DMS114 treated with DMSO at 0.1 percent for 48 hours (cell line): ENCODE results near the gene MLKL.

Experiments used
- DNase-seq: peaks from one replicate; lab custom pipeline; 2025; ENCODE audit not compliant: unreplicated experiment; lab: John Stamatoyannopoulos, UW

MLKL gene

DNA sequence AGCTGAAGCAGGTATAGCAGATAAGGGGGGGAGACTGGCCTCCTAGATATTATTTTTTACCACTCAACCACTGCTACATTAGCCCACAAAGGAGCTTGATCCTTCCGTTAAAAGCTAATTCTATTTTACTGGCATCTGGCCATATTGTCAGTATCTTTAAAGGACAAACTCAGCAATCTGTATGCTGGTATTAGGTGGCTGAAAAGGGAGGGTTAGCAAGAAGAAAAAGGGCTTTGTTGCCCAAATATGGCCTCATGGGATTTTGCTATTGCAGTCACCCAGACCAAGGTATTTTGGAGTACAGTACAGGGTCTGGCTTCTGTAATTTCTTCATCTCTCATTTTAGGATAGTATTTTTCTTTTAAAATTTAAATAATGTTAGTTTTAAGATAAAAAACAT, 48.4 kb downstream of the MLKL start:
- DNase-seq, result no peak

DNA sequence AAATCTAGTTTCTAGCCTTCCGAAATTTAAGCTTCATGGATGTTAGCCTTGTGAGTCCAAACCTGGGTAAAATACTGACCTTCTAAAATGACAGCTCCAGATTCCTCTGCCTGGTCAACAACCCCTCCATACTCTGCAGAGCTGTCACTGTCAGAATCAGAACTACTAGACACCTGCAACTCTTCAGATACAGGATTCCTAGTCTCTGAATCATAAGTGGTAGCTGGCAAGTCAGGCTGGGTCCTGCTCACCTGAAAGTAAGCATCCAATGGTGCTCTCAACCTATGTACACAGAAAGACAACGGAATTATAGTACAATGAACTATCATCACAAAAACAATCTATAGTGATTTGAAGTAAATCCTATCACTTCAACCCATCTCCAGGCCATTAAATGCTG, 48.8 kb downstream of the MLKL start:
- no peak for DNase-seq

DNA sequence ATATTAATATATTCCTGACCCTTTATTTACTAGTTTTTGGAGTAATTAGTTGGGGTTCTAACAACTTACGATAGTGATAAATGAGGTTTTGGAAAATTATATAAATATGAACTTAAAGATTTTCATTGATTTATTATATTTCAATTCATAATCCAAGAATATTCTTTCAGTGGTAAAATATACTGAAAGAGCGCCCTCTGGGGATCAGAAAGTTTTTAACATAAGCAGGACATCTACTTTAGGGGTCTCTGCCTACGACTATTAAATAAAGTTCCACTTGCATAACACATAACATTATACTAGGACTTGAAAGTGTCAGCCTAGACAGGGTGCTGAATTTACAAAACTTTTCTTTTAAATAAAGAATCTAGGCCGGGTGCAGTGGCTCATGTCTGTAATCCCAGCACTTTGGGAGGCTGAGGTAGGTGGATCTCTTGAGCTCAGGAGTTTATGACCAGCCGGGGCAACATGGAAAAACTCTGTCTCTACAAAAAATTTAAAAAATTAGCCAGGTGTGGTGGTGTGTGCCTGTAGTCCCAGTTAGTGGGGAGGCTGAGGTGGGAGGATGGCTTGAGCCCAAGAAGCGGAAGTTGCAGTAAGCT, 49.6 kb downstream of the MLKL start:
- peak; percentile 14 for DNase-seq

DNA sequence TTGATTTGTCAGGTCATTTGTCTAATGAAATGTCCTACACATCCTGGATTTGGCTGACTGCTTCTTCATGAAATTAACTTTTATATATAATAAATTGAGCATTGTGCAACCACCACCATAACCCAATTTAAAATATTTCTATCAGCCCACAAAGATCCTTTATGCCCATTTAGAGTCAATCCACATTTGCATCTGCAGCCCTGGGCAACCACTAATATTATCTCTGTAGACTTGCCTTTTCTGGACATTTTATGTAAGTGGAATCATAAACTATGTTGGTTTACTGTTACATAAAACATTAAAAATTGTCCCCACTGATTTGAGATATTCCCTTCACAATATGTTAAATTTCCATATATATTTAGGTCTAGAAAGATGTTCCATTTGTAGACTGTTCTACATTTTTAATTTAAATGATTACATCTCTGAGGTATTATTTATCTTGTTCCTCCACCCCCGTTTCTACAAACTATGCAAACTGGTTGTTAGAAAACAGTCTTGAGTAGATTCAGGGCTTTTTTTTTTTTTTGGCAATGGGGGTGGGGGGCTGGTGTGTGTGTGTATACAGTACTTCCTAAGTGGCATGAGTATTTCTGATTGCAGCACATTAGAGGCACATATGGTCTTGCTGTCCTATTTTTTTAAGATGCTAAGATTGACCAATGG, 50.7 kb downstream of the MLKL start:
- no peak for DNase-seq

DNA sequence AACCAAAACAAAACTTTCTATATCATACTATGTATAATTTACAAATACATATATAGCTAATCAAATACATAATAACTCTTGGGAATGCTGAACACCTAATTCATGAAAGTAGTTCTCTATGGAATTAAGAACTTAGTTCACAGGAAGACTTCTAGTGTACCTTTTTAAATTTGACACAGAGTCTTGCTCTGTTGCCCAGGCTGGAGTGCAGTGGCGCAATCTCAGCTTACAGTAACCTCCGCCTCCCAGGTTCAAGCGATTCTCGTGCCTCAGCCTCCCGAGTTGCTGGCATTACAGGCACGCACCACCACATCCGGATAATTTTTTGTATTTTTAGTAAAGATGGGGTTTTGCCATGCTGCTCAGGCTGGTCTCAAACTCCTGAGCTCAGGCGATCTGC, 58.7 kb downstream of the MLKL start:
- DNase-seq, result no peak

DNA sequence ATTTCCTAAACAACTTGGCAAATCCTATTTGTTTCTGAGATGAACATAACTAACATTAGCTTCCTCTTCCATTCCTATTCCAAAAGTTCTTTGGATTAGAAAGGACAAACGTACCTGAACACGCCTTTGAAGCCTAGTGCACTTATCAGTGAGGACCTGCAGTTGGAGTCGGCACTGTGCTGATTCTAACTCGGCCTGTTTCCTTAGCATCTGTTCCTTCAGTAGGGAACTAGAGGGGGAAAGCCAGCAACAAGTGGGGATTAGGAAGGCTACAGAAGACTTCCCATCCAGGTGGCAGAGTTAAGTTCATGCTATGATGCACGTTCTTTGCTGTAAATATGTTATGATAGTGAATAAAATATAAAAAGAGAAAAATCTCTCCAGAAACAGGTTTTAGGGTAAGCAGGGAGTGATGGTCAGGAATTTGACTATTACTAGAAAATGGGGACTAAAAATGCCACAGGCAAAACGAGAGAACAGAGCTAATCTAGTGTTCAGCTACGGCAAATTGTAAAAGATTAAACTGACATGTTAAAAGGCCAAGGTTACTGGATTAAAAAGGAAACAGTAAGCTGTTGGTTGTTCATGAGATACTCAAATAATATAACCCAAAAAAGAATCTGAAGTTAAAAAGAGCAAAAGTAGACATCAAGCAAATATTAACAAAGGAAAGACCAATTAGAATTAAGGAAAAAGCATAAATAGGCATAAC, 62.8 kb downstream of the MLKL start:
- DNase-seq, result no peak

DNA sequence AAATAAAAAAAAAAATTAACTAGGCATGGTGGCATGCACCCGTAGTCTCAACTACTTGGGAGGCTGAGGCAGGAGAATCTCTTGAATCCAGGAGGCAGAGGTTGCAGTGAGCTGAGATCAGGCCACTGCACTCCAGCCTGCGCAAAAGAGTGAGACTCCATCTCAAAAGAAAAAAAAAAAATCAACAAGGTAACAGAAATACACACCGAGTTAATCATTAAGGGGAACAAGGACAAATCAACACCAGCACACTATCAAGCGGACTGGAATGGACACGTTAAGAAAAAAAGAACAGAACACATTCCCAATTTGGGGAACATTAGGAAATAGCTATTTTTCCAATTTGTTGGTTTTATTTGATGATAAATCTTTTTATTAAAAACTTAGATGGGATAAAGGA, 65.4 kb downstream of the MLKL start:
- DNase-seq, result no peak

DNA sequence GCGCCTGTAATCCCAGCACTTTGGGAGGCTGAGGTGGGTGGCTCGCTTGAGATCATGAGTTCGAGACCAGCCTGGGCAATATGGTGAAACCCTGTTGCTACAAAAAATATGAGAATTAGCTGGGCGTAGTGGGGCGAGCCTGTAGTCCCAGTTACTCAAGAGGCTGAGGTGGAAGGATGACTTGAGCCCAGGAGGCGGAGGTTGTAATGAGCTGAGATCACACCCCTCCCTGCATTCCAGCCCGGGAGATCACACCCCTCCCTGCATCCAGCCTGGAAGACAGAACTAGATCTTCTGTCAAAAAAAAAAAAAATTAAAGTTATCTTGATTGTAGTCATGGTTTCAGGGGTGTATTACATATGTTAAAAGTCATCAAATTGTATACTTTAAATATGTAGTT, 67.0 kb downstream of the MLKL start:
- no peak for DNase-seq

DNA sequence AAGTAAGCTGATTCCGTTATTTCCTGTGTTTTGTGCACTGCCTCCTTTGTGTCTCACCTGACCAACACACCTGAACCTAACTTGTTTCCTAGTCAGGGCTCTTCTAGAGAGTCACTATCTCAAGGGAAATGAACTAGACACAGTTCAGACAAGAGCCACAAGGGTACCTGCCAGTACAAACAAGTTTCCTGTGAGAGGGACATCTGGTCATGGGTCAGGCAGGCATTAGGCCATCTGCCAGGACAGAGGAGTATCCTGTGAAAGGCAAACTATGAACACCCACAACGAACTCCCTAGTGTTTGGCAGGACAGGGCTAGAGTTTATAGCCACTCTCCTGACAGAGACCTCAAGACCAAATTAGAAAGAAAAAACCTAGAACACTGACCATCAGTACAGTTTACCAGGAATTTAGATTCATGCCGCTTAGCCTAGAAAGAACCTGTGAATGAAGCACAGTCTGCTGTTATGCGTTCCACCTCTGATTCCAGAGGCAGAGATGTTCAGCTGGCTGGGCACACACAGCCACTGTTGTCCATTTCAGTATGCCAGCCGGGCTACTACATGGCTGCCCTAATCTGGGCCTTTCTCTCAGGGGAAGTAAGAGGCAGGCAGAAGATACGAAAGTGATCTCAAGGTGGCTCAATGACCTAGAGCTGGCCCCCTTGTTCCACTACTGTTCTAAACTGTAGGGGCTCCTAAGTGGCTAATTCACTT, 73.0 kb downstream of the MLKL start:
- DNase-seq, result no peak

DNA sequence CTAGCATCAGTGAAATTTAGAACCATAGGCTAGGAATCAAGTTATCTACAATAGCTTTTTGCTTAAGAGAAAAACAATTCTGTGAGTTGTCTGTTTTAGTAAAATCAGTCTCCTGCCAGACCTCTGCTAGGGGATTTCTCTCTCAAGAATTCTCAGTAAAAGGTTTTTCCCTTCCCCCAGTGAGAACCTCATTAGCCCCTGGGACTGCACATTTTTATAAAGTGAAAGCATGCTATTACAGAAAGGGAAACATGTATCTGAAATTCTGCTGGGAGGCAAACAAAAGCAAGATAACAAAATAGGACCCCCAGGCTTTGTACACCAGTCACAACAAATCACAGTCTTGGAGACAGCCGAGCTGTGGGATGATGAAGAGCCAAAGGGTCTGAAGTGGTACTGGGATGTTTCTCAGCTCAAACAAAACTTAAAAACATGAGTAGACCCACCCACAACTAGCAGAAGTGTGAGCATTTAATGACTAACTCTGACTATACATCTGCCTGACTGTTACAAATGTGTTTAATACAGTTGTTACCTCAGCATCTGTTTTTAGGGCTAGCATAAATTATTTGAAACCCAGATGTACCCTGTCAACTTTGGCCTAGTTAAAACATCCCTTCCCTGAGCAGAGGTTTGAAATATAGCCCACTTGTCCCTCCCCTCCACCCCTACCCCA, 73.8 kb downstream of the MLKL start:
- DNase-seq, result no peak

DNA sequence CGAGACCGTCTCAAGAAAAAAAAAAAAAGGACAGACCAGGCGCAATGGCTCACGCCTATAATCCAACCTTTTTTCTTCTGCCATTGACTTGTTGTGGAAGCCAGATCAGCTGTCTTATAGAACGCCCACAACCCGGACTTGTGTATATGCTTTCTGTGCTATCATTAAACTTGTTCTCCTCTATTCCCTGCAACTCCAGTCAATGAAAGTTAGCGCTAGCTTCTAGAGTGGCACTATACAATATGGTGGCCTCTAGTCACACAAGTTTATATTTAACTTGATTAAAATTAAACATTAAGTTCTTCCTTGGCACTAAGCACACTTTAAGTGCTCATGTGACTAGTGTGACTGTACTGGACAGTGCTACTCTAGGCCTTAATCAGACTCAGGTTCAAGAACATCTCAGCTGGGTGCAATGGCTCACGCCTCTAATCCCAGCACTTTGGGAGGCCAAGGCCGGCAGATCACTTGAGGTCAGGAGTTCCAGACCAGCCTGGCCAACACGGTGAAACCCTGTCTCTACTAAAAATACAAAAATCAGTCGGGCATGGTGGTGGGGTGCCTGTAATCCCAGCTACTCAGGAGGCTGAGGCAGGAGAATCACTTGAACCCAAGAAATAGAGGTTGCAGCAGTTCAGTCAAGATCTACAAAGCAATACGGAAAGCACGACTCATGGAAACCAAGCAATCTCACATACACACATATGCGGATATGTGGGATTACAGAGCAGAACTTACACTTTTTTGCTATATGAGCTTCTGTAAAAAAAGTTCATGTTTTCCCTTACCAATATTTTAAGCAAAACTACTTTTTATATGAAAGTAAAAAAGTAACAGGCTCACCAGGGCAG, 74.9 kb downstream of the MLKL start:
- no peak for DNase-seq

DNA sequence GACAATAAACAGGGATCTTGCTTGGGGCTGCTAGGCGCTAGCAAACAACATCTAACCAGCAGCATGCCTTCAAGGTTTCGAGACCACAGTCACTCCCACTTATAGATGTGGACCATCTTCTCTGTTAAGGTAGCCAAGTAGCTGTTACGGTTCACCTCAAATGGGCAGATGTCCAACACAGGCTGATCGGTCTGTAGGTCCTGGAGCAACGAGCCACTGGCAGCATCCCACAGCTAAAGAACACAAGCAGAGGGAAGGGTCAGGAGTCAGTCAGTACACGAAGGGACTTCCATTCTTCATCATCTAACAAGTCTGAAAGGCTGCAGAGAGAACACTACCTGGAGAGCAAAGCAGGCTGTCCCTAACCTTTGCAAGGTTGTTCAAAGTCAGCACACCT, 76.8 kb downstream of the MLKL start:
- no peak for DNase-seq

DNA sequence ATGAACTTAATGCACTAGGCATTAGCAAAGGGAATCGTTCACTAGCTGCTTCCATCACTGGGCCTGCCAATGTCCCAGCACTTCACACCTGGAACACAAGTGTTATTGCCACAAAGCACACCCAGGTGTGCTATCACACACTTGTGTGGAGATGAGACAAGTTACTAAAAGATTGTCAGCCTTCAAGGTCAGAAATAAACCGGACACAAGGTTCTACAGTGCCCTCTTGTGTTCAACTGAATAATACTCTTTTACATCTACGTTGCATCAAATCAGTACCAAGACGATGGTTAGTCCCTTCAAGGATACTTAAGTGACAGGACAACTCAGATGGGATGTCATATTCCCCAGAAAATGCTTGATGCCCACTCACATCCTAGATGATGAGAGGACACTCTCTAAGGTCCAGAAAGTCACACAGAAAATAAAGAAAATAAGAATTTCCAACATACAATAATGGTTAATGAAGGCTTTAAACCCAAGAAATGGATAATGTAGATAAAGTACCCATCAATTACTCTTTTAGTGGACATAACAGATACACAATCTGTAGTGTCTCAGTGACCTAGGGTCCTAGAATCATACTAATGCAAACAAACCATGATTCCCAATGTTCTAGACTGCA, 77.3 kb downstream of the MLKL start:
- DNase-seq, result peak; percentile 57

DNA sequence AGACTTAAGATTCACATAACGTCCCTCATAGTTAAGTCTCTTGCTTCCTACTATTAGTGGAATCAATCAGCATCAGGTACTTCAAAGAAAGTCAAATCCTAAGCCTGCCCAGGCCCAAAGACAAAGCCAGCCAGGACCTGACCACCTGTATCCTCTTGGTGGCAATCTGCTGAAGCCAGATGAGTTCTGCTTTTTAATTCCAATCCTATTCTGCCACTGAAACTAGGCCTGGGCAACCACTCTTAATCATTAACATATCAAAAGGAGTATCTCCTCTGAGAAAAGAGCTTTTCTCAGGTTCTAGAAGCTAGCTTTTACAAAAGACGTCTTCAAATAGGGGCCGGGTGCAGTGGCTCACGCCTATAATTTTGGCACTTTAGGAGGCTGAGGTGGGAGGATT, 78.7 kb downstream of the MLKL start:
- no peak for DNase-seq
